ENCODE results near the gene ENG.

- TF ChIP-seq CTCF (IDR thresholded peaks at IDR 0.05) (no peak), TAF1 (IDR thresholded peaks at IDR 0.05; ENCODE audit: borderline replicate concordance, low read depth, low read length) (no peak), RAD21 (IDR thresholded peaks at IDR 0.05; ENCODE audit: low read length) (no peak), POLR2AphosphoS5 (IDR thresholded peaks at IDR 0.05; ENCODE audit: low read depth, low read length) (no peak), RCOR1 (IDR thresholded peaks at IDR 0.05; ENCODE audit: low read length) (peak; percentile 49; the same call in 1 of the 2 replicates), EZH2phosphoT487 (IDR thresholded peaks at IDR 0.05; ENCODE audit: borderline replicate concordance, low read depth) (no peak), GATA2 (CRISPR knock-in tag; IDR thresholded peaks at IDR 0.05) (no peak), NRF1 (IDR thresholded peaks at IDR 0.05; ENCODE audit: low read depth, low read length) (no peak), RFX5 (IDR thresholded peaks at IDR 0.05; ENCODE audit: low read length) (no peak), USF2 (IDR thresholded peaks at IDR 0.05; ENCODE audit: borderline replicate concordance, low read depth, low read length) (no peak), FOSL2 (IDR thresholded peaks at IDR 0.05; ENCODE audit: borderline replicate concordance, low read depth) (no peak), PBX3 (IDR thresholded peaks at IDR 0.05) (no peak), SIN3A (IDR thresholded peaks at IDR 0.05; ENCODE audit: borderline replicate concordance, low read depth, low read length) (no peak)
These were observed 910 bp downstream of the ENG start for GRCh38 chr9:127853312-127854183.

Data from SK-N-SH (cell line).